GM23248 (cell line): ENCODE results near the gene ATR. TPM values are rescaled to one million over a fixed set of nuclear protein-coding genes. Genes with fewer than 3 reads are reported as not detected.

Experiments
- DNase-seq: peaks from one replicate; pipeline ENCODE4 v3.0.0-alpha.2; 2015
- H2AFZ ChIP-seq: fragments of 200-600 bp; sonication (generic); 2 replicates; pipeline ENCODE4 v1.6.1; 2016; ENCODE audit warnings: antibody characterized with exemption
- H3F3A ChIP-seq: fragments of 200-600 bp; sonication (generic); 2 replicates; pipeline ENCODE4 v1.6.1; 2016; ENCODE audit warnings: mild to moderate bottlenecking, antibody characterized with exemption, mixed run types; ENCODE audit not compliant: insufficient read depth
- H3K27ac ChIP-seq: fragments of 200-600 bp; sonication (generic); 2 replicates; pipeline ENCODE4 v1.5.1; 2016; ENCODE audit warnings: mild to moderate bottlenecking
- H3K27me3 ChIP-seq: fragments of 200-600 bp; sonication (generic); replicated peaks from 2 replicates; pipeline ENCODE4 v1.6.1; 2016; ENCODE audit warnings: mild to moderate bottlenecking; ENCODE audit not compliant: insufficient read depth
- H3K36me3 ChIP-seq: fragments of 200-600 bp; sonication (generic); 2 replicates; pipeline ENCODE4 v1.6.1; 2016; ENCODE audit warnings: low read depth, mild to moderate bottlenecking
- H3K4me1 ChIP-seq: fragments of 200-600 bp; sonication (generic); 2 replicates; pipeline ENCODE4 v1.6.1; 2016; ENCODE audit warnings: mild to moderate bottlenecking; ENCODE audit not compliant: insufficient read depth
- H3K4me2 ChIP-seq: fragments of 200-600 bp; sonication (generic); one replicate; pipeline ENCODE4 v1.6.1; 2016; ENCODE audit warnings: mild to moderate bottlenecking; ENCODE audit not compliant: unreplicated experiment
- H3K4me3 ChIP-seq: fragments of 200-600 bp; sonication (generic); 2 replicates; pipeline ENCODE4 v1.5.1; 2016; ENCODE audit warnings: mild to moderate bottlenecking
- H3K79me2 ChIP-seq: fragments of 200-600 bp; sonication (generic); 2 replicates; pipeline ENCODE4 v1.6.1; 2016; ENCODE audit warnings: mild to moderate bottlenecking; ENCODE audit not compliant: insufficient read depth
- H3K9ac ChIP-seq: fragments of 200-600 bp; sonication (generic); 2 replicates; pipeline ENCODE4 v1.6.1; 2016; ENCODE audit warnings: mild to moderate bottlenecking
- H3K9me2 ChIP-seq: fragments of 200-600 bp; sonication (generic); 2 replicates; pipeline ENCODE4 v1.6.1; 2016; ENCODE audit warnings: mixed run types, mild to moderate bottlenecking, moderate library complexity; ENCODE audit not compliant: insufficient read depth
- H3K9me3 ChIP-seq: fragments of 200-600 bp; sonication (generic); one replicate; pipeline ENCODE4 v1.6.1; 2017; ENCODE audit warnings: low read depth
- H4K20me1 ChIP-seq: fragments of 200-600 bp; sonication (generic); 2 replicates; pipeline ENCODE4 v1.6.0; 2016; ENCODE audit not compliant: insufficient read depth
- EZH2 ChIP-seq: fragments of 200-600 bp; sonication (generic); IDR thresholded peaks from 2 replicates; pipeline ENCODE4 v1.6.1; 2018; ENCODE audit warnings: antibody characterized with exemption, mild to moderate bottlenecking; ENCODE audit not compliant: insufficient read depth, poor library complexity, severe bottlenecking
- EZH2phosphoT487 ChIP-seq: fragments of 200-600 bp; sonication (generic); IDR thresholded peaks from 2 replicates; pipeline ENCODE4 v1.6.1; 2018; ENCODE audit warnings: antibody characterized with exemption, moderate library complexity, mild to moderate bottlenecking, low read depth; ENCODE audit not compliant: insufficient read depth
- WGBS, 2 experiments: methylation state at CpG; one replicate each; pipeline ENCODE4 v1.1.6; 2015 to 2017; ENCODE audit warnings: low lambda C conversion rate in 2 of 2, low coverage in 1 of 2; ENCODE audit errors: missing lambda C conversion rate in 2 of 2; 5-methylcytosine and 5-hydroxymethylcytosine counted together
- in situ Hi-C: fragments of 300-500 bp; cut with MboI; formaldehyde crosslinking; loops from 2 replicates; pipeline ENCODE4 v1.15.0; 2020
- polyA plus RNA-seq: library from polyadenylated mRNA; unstranded; fragments of >200 nt; fragmentation: Nextera tagmentation; extraction: Ambion mirVana; gene quantifications from 2 replicates; pipeline ENCODE4 v1.2.1, GENCODE V29; 2016
- total RNA-seq: library from RNA; depleted of rRNA; stranded (reverse); fragments of >200 nt; shearing (Covaris generic); gene quantifications from 2 replicates; pipeline ENCODE4 v1.2.3, GENCODE V29; 2014

ATR gene
- total and polyA plus RNA-seq, 2 experiments from 2014 or later: 15.1 to 28.3 TPM

GRCh38 chr3:142489572-142490323 lies 88.8 kb downstream of the ATR start:
- H3K4me3 ChIP-seq: no peak overlapping the region
- no peak overlapping the region for H3K4me2 ChIP-seq
- H3K9me3 ChIP-seq: no peaks in the 10 kb centered on the region
- H4K20me1 ChIP-seq: no peaks in the 10 kb centered on the region
- no peak overlapping the region for H2AFZ ChIP-seq
- no peaks in the 10 kb centered on the region for H3K4me1 ChIP-seq
- H3K79me2 ChIP-seq: no peaks in the 10 kb centered on the region
- TF ChIP-seq EZH2 (no peak), EZH2phosphoT487 (no peak)
- H3K36me3 ChIP-seq: peaks cover 61% of the 10 kb centered on the region
- no peaks in the 10 kb centered on the region for H3K27me3 ChIP-seq
- H3F3A ChIP-seq: no peaks in the 10 kb centered on the region
- WGBS, 2 experiments: 95 to 98% methylated on average over 5 of the region's 5 CpGs
- H3K27ac ChIP-seq: no peak overlapping the region
- H3K9ac ChIP-seq: no peak overlapping the region
- H3K9me2 ChIP-seq: no peaks in the 10 kb centered on the region
- no peak for DNase-seq
- in situ Hi-C loops: no loop called here

- H3K36me3 ChIP-seq: peaks cover 67% of the 10 kb centered on the region
Measured at GRCh38 chr3:142484912-142485435, 93.6 kb downstream of the ATR start.

GRCh38 chr3:142481196-142481595 lies 97.3 kb downstream of the ATR start:
- H3K4me2 ChIP-seq: no peak overlapping the region
- H3F3A ChIP-seq: no peaks in the 10 kb centered on the region
- H3K27me3 ChIP-seq: no peaks in the 10 kb centered on the region
- no peak overlapping the region for H3K9ac ChIP-seq
- TF ChIP-seq EZH2 (no peak), EZH2phosphoT487 (no peak)
- H3K4me3 ChIP-seq: no peak overlapping the region
- H3K9me3 ChIP-seq: no peaks in the 10 kb centered on the region
- H3K79me2 ChIP-seq: no peaks in the 10 kb centered on the region
- no peaks in the 10 kb centered on the region for H3K4me1 ChIP-seq
- H3K36me3 ChIP-seq: peaks cover 46% of the 10 kb centered on the region
- 98% methylated on average over 2 of the region's 2 CpGs for WGBS, 2 experiments
- H3K9me2 ChIP-seq: no peaks in the 10 kb centered on the region
- H4K20me1 ChIP-seq: no peaks in the 10 kb centered on the region
- in situ Hi-C loops: no loop called here
- no peak overlapping the region for H3K27ac ChIP-seq
- DNase-seq: peak; percentile 4
- no peak overlapping the region for H2AFZ ChIP-seq

More at GRCh38 chr3:142484912-142485435, 93.6 kb downstream of the ATR start:
- no peak overlapping the region for H2AFZ ChIP-seq
- no peaks in the 10 kb centered on the region for H3K9me3 ChIP-seq
- H3K4me1 ChIP-seq: no peaks in the 10 kb centered on the region
- no peaks in the 10 kb centered on the region for H4K20me1 ChIP-seq
- no peak for TF ChIP-seq EZH2phosphoT487
- TF ChIP-seq EZH2: no peak
- no peak overlapping the region for H3K9ac ChIP-seq
- no peaks in the 10 kb centered on the region for H3K27me3 ChIP-seq
- H3K4me3 ChIP-seq: no peak overlapping the region
- H3K79me2 ChIP-seq: no peaks in the 10 kb centered on the region
- no peaks in the 10 kb centered on the region for H3K9me2 ChIP-seq
- 97 to 99% methylated on average over 4 of the region's 4 CpGs for WGBS, 2 experiments
- no peak overlapping the region for H3K27ac ChIP-seq
- H3K4me2 ChIP-seq: no peak overlapping the region
- H3F3A ChIP-seq: no peaks in the 10 kb centered on the region
- in situ Hi-C loops: no loop called here
- no peak for DNase-seq

GRCh38 chr3:142470826-142471225 lies 107.7 kb downstream of the ATR start:
- no peak for TF ChIP-seq EZH2
- no peak for TF ChIP-seq EZH2phosphoT487
- no peak overlapping the region for H3K4me3 ChIP-seq
- H3K9me2 ChIP-seq: no peaks in the 10 kb centered on the region
- no peaks in the 10 kb centered on the region for H3K4me1 ChIP-seq
- no peaks in the 10 kb centered on the region for H3K79me2 ChIP-seq
- H2AFZ ChIP-seq: no peak overlapping the region
- no peaks in the 10 kb centered on the region for H4K20me1 ChIP-seq
- peaks cover 4% of the 10 kb centered on the region for H3K36me3 ChIP-seq
- DNase-seq: no peak
- H3K27ac ChIP-seq: no peak overlapping the region
- H3K4me2 ChIP-seq: no peak overlapping the region
- H3K27me3 ChIP-seq: no peaks in the 10 kb centered on the region
- no peaks in the 10 kb centered on the region for H3F3A ChIP-seq
- 97 to 99% methylated on average over 4 of the region's 4 CpGs for WGBS, 2 experiments
- H3K9ac ChIP-seq: no peak overlapping the region
- no peaks in the 10 kb centered on the region for H3K9me3 ChIP-seq
- in situ Hi-C loops: no loop called here
